ENCODE data around the gene PLA2G2A.

- TF ChIP-seq POLR2AphosphoS5 (IDR thresholded peaks at IDR 0.05; ENCODE audit: low read depth, low read length) (no peak), POLR2A (IDR thresholded peaks at IDR 0.05; ENCODE audit: low read depth, low read length) (no peak)
These were observed 48.7 kb upstream of the PLA2G2A start for GRCh38 chr1:20028125-20028524.

Measured in GM12892 (cell line).